Measurements from ENCODE around the gene ACOX1. TPM values are rescaled to one million over a fixed set of nuclear protein-coding genes. Genes with fewer than 3 reads are reported as not detected.

ACOX1 gene
- total RNA-seq, 3 donors from 2014 or later (not counting 1 experiment from before 2014, with no cell fraction given), result 22.8 to 48.2 (median 28.2) TPM

DNA sequence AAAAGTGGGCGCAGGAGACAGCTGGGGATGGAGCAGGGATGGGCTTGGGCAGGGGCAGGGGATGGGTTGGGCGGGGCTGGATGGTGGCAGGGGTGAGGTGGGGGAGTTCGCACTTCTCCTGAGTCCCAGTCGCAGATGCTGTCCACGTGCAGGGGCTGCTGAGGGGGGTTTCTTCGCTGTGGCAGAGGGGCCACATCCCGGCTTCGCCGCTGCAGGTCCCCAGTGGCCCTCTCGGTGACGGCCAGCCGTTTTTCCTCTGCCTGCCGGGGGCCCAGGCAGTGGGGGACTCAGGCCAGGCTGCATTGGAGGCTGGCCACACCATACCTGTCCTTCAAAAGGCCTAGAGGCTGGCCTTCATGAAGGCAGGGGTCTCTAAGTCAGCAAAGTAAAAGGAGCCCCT, 39.8 kb upstream of the ACOX1 start:
- intact Hi-C loops (cut with micrococcal nuclease), result no loop called here

DNA sequence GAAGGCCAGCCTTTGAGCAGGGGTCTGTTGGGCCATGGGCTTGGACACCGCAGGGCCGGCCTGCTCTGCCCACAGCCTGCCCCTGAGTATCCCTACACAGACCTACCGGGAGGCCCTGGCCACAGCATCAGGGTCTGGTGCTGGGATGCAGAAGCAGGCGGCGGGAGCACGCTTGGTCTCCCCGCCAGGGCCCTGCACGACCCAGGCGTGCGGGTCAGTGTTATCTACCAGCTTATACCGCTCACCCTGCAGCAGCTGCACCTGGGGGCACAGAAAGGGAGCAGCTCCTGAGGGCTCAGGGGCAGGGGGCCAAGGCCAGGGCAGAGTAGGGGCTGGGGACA, 39.3 kb upstream of the ACOX1 start:
- Histone ChIP-seq H3K27ac (ENCODE audit: low read length) (no peak overlapping the region), H3K4me3 (ENCODE audit: low read length) (no peak overlapping the region), H3K9me3 (ENCODE audit: control insufficient read depth, insufficient read depth, low read length) (no peaks in the 10 kb centered on the region), H3K4me1 (ENCODE audit: control insufficient read depth, insufficient read depth, low read length) (peaks cover 8% of the 10 kb centered on the region), H3K36me3 (ENCODE audit: control insufficient read depth, insufficient read depth, low read length) (no peaks in the 10 kb centered on the region), H3K27me3 (ENCODE audit: control insufficient read depth, insufficient read depth, low read length) (no peaks in the 10 kb centered on the region)
- no peak for DNase-seq
- H3K9me3 Mint-ChIP-seq, result no peaks in the 10 kb centered on the region
- 94% methylated on average over 11 of the region's 11 CpGs for WGBS (ENCODE audit: insufficient coverage)
- no peak overlapping the region for H3K4me3 Mint-ChIP-seq
- H3K36me3 Mint-ChIP-seq, result no peaks in the 10 kb centered on the region
- TF ChIP-seq, protein P1, sequence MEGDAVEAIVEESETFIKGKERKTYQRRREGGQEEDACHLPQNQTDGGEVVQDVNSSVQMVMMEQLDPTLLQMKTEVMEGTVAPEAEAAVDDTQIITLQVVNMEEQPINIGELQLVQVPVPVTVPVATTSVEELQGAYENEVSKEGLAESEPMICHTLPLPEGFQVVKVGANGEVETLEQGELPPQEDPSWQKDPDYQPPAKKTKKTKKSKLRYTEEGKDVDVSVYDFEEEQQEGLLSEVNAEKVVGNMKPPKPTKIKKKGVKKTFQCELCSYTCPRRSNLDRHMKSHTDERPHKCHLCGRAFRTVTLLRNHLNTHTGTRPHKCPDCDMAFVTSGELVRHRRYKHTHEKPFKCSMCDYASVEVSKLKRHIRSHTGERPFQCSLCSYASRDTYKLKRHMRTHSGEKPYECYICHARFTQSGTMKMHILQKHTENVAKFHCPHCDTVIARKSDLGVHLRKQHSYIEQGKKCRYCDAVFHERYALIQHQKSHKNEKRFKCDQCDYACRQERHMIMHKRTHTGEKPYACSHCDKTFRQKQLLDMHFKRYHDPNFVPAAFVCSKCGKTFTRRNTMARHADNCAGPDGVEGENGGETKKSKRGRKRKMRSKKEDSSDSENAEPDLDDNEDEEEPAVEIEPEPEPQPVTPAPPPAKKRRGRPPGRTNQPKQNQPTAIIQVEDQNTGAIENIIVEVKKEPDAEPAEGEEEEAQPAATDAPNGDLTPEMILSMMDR (IDR thresholded peaks at IDR 0.05), result no peak
- peaks cover 0 to 13% of the 10 kb centered on the region in 2 donors for H3K4me1 Mint-ChIP-seq
- H3K27me3 Mint-ChIP-seq (ENCODE audit: low read depth in 2 of 2), result no peaks in the 10 kb centered on the region
- ATAC-seq, result no peak
- intact Hi-C loops (cut with micrococcal nuclease), result no loop called here
- H3K27ac Mint-ChIP-seq, result no peak overlapping the region

More for the DNA sequence above, 39.8 kb upstream of the ACOX1 start:
- peaks cover 8% of the 10 kb centered on the region for H3K4me1 ChIP-seq (ENCODE audit: control insufficient read depth, insufficient read depth, low read length)
- H3K27me3 ChIP-seq (ENCODE audit: control insufficient read depth, insufficient read depth, low read length), result no peaks in the 10 kb centered on the region
- 94% methylated on average over 13 of the region's 13 CpGs for WGBS (ENCODE audit: insufficient coverage)
- H3K36me3 ChIP-seq (ENCODE audit: control insufficient read depth, insufficient read depth, low read length), result no peaks in the 10 kb centered on the region
- no peak overlapping the region for H3K27ac Mint-ChIP-seq
- no peaks in the 10 kb centered on the region for H3K27me3 Mint-ChIP-seq (ENCODE audit: low read depth in 2 of 2)
- peaks cover 0 to 12% of the 10 kb centered on the region in 2 donors for H3K4me1 Mint-ChIP-seq
- DNase-seq (no peak), ATAC-seq (no peak)
- no peaks in the 10 kb centered on the region for H3K36me3 Mint-ChIP-seq
- H3K9me3 Mint-ChIP-seq, result no peaks in the 10 kb centered on the region
- H3K4me3 ChIP-seq (ENCODE audit: low read length), result no peak overlapping the region
- no peaks in the 10 kb centered on the region for H3K9me3 ChIP-seq (ENCODE audit: control insufficient read depth, insufficient read depth, low read length)
- H3K27ac ChIP-seq (ENCODE audit: low read length), result no peak overlapping the region
- TF ChIP-seq, protein P1 (IDR thresholded peaks at IDR 0.05), result no peak
- no peak overlapping the region for H3K4me3 Mint-ChIP-seq

DNA sequence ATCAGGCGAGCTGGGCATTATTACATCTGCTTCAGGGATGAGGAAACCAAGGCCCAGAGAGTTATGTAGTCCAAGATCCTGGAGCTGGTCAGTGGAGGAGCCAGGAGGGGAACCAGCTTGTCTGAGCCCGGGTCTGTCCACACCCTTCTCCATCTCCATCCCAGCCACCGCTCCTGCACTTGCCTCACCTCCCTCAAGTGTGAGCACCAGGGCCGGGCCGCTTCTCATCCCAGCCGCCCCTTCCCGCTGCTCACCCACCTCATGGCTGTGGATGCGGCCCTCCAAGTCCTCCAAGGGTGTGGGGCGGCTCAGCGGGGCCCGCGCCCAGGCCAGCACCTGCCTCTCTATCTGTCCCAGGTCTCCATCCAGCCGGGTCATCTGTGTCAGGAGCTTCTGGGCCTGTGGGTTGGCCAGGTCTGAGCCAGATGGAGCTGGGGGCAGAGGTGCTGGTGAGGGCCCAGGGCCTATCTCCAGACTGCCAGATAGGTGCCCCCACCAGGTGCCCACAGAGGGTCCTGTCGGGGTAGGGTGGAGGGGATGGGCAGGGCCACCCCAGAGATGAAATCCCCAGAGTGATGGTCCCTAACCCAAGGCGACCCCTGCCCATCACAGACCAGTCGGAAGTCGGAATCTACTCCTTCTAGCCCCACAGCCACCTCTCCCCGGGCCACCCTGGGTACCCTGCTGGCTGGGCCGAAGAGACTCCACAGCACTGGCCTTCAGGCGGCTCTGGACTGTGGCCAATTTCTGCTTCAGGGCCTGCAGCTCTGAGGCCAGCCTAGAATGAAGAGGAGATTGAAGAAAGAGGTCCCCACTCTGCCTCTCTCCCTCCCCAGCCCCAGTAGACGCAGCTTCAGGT, 38.7 kb upstream of the ACOX1 start:
- no peaks in the 10 kb centered on the region for H3K9me3 Mint-ChIP-seq
- no peak overlapping the region for H3K27ac Mint-ChIP-seq
- no peaks in the 10 kb centered on the region for H3K36me3 Mint-ChIP-seq
- Histone ChIP-seq H3K27me3 (ENCODE audit: control insufficient read depth, insufficient read depth, low read length) (no peaks in the 10 kb centered on the region), H3K4me3 (ENCODE audit: low read length) (no peak overlapping the region), H3K36me3 (ENCODE audit: control insufficient read depth, insufficient read depth, low read length) (no peaks in the 10 kb centered on the region), H3K27ac (ENCODE audit: low read length) (no peak overlapping the region), H3K9me3 (ENCODE audit: control insufficient read depth, insufficient read depth, low read length) (no peaks in the 10 kb centered on the region), H3K4me1 (ENCODE audit: control insufficient read depth, insufficient read depth, low read length) (peaks cover 8% of the 10 kb centered on the region)
- ATAC-seq (no peak), DNase-seq (no peak)
- no peaks in the 10 kb centered on the region for H3K27me3 Mint-ChIP-seq (ENCODE audit: low read depth in 2 of 2)
- TF ChIP-seq, protein P1 (IDR thresholded peaks at IDR 0.05), result no peak
- intact Hi-C loops (cut with micrococcal nuclease), result no loop called here
- H3K4me1 Mint-ChIP-seq, result peaks cover 0 to 13% of the 10 kb centered on the region in 2 donors
- WGBS (ENCODE audit: insufficient coverage), result 90% methylated on average over 21 of the region's 21 CpGs
- H3K4me3 Mint-ChIP-seq, result no peak overlapping the region

DNA sequence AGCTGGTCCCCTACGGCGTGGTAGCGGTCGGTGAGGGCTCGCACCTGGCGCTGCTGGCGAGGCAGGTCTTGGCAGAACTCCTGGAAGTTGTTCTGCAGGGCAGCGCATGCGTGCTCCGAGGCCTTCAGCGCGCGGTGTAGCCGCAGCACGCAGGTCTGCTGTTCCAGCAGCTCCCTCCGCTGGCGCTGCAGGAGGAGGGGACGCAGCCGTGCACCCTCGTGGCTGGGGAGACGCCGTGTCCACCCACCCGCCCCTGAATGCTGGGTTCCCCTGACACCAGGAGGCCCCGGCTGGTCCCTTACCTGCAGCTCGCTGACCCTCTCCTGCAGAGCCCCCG, 35.9 kb upstream of the ACOX1 start:
- Mint-ChIP-seq H3K36me3 (no peaks in the 10 kb centered on the region), H3K4me1 (peaks cover 0 to 9% of the 10 kb centered on the region in 2 donors), H3K4me3 (no peak overlapping the region), H3K9me3 (no peaks in the 10 kb centered on the region), H3K27me3 (ENCODE audit: low read depth in 2 of 2) (no peaks in the 10 kb centered on the region), H3K27ac (no peak overlapping the region)
- TF ChIP-seq, protein P1 (IDR thresholded peaks at IDR 0.05), result no peak
- Histone ChIP-seq H3K4me3 (ENCODE audit: low read length) (no peak overlapping the region), H3K36me3 (ENCODE audit: control insufficient read depth, insufficient read depth, low read length) (no peaks in the 10 kb centered on the region), H3K27ac (ENCODE audit: low read length) (no peak overlapping the region), H3K4me1 (ENCODE audit: control insufficient read depth, insufficient read depth, low read length) (peaks cover 8% of the 10 kb centered on the region), H3K9me3 (ENCODE audit: control insufficient read depth, insufficient read depth, low read length) (no peaks in the 10 kb centered on the region), H3K27me3 (ENCODE audit: control insufficient read depth, insufficient read depth, low read length) (no peaks in the 10 kb centered on the region)
- no peak for DNase-seq
- WGBS (ENCODE audit: insufficient coverage), result 86% methylated on average over 26 of the region's 26 CpGs
- ATAC-seq, result no peak
- intact Hi-C loops (cut with micrococcal nuclease), result loop anchor here (1.0 kb wide), 1 partner anchor 284 kb away; no protein-coding TSS in a partner anchor
